Cardiac muscle cell (in vitro differentiated cells and primary cell): ENCODE data around the gene CISTR. TPM values are rescaled to one million over a fixed set of nuclear protein-coding genes. Genes with fewer than 3 reads are reported as not detected.

Experiments
- DNase-seq, 2 donors: peaks; one replicate each; pipeline versions ENCODE4 v3.0.0 to v3.0.0-alpha.2; 2010 to 2017; ENCODE audit warnings: low read depth in 1 of 2, low spot score in 1 of 2
- H3K27ac ChIP-seq: fragments of 200-600 bp; sonication (generic); 2 replicates; pipeline ENCODE4 v1.5.1; 2016
- H3K27me3 ChIP-seq: fragments of 200-600 bp; sonication (generic); 2 replicates; pipeline ENCODE4 v1.6.0; 2016; ENCODE audit warnings: control low read depth
- H3K36me3 ChIP-seq: fragments of 200-600 bp; sonication (generic); 2 replicates; pipeline ENCODE4 v1.5.1; 2016; ENCODE audit warnings: control low read depth
- H3K4me1 ChIP-seq: fragments of 200-600 bp; sonication (generic); 2 replicates; pipeline ENCODE4 v1.8.1; 2017; ENCODE audit warnings: low read depth, mild to moderate bottlenecking, mixed run types
- H3K4me3 ChIP-seq: fragments of 200-600 bp; sonication (generic); 2 replicates; pipeline ENCODE4 v1.5.1; 2016; ENCODE audit warnings: mild to moderate bottlenecking
- H3K9me3 ChIP-seq: fragments of 200-600 bp; sonication (generic); 2 replicates; pipeline ENCODE4 v1.5.1; 2017; ENCODE audit warnings: low read depth, mild to moderate bottlenecking, control low read depth
- CTCF ChIP-seq: IDR thresholded peaks from 2 replicates; pipeline ENCODE4 v1.5.1; 2012; ENCODE audit warnings: low read depth, mild to moderate bottlenecking, low read length
- polyA plus RNA-seq: library from polyadenylated mRNA; unstranded; fragments of >200 nt; fragmentation: Nextera tagmentation; extraction: Ambion mirVana; gene quantifications from 2 replicates; pipeline ENCODE4 v1.2.1, GENCODE V29; 2016
- total RNA-seq: library from RNA; depleted of rRNA; stranded (reverse); fragments of >200 nt; gene quantifications from 2 replicates; pipeline ENCODE4 v1.2.3, GENCODE V29; 2016

The CISTR gene
- total and polyA plus RNA-seq, 2 experiments from 2014 or later = 0.34 TPM; not detected in 1

- peaks cover 4% of the 10 kb centered on the region for H3K4me1 ChIP-seq
- no peaks in the 10 kb centered on the region for H3K36me3 ChIP-seq
- TF ChIP-seq CTCF = no peak
- no peak for DNase-seq
- peaks cover 58% of the 10 kb centered on the region for H3K27me3 ChIP-seq
- H3K27ac ChIP-seq = no peak overlapping the region
- no peak overlapping the region for H3K4me3 ChIP-seq
- no peaks in the 10 kb centered on the region for H3K9me3 ChIP-seq
These were observed 18.6 kb downstream of the CISTR start for GRCh38 chr12:53733051-53733806.

GRCh38 chr12:53729644-53730043 is 22.1 kb downstream of the CISTR start:
- DNase-seq = no peak
- TF ChIP-seq CTCF = no peak

GRCh38 chr12:53728206-53728605 is 23.6 kb downstream of the CISTR start:
- DNase-seq = no peak
- H3K4me1 ChIP-seq = peaks cover 12% of the 10 kb centered on the region
- H3K4me3 ChIP-seq = no peak overlapping the region
- no peak for TF ChIP-seq CTCF
- H3K27me3 ChIP-seq = peaks cover 8% of the 10 kb centered on the region
- peaks cover 6% of the 10 kb centered on the region for H3K36me3 ChIP-seq
- no peaks in the 10 kb centered on the region for H3K9me3 ChIP-seq
- H3K27ac ChIP-seq = no peak overlapping the region

More at GRCh38 chr12:53729644-53730043, 22.1 kb downstream of the CISTR start:
- H3K27ac ChIP-seq = no peak overlapping the region
- no peak overlapping the region for H3K4me3 ChIP-seq
- H3K9me3 ChIP-seq = no peaks in the 10 kb centered on the region
- H3K27me3 ChIP-seq = peaks cover 22% of the 10 kb centered on the region
- peaks cover 12% of the 10 kb centered on the region for H3K4me1 ChIP-seq
- H3K36me3 ChIP-seq = peaks cover 4% of the 10 kb centered on the region

- Histone ChIP-seq H3K36me3 (peaks cover 10% of the 10 kb centered on the region), H3K4me1 (peaks cover 12% of the 10 kb centered on the region), H3K27me3 (peaks cover 1% of the 10 kb centered on the region), H3K4me3 (peak within 1 kb of the TSS; percentile 85), H3K27ac (no peak within 1 kb of the TSS), H3K9me3 (no peaks in the 10 kb centered on the region)
- no peak for TF ChIP-seq CTCF
- DNase-seq = peak; percentile 98 to 99
These were observed 24.3 kb downstream of the CISTR start, which contains the start of gene CALCOCO1 for GRCh38 chr12:53727310-53728041. Gene CALCOCO1 (minus strand): TSS chr12:53727452. CDS start chr12:53725242, 2,210 bp downstream.

- Histone ChIP-seq H3K36me3 (peaks cover 15% of the 10 kb centered on the region), H3K4me3 (peak overlapping the region; percentile 85), H3K4me1 (peaks cover 8% of the 10 kb centered on the region), H3K27ac (no peak overlapping the region), H3K27me3 (no peaks in the 10 kb centered on the region), H3K9me3 (no peaks in the 10 kb centered on the region)
- TF ChIP-seq CTCF = no peak
- peak in 1 of 2 donors; percentile 34 for DNase-seq
These were observed 24.9 kb downstream of the CISTR start for GRCh38 chr12:53726946-53727309.
